ENCODE data around the gene HIVEP3. TPM values are rescaled to one million over a fixed set of nuclear protein-coding genes. Genes with fewer than 3 reads are reported as not detected.
A peak's percentile ranks its signal among the peaks of the same experiment; 100 is the strongest.

HIVEP3 gene
- total and polyA plus RNA-seq, 7 donors: 0.70 to 3.4 (median 2.1) TPM

- no peaks in the 10 kb centered on the region for H3K27me3 ChIP-seq (ENCODE audit: insufficient read depth in 3 of 3, low read length in 2 of 3)
- 33 to 44% (median 38%) methylated on average over 19 to 20 of the region's 20 CpGs for WGBS, 3 donors
- no peaks in the 10 kb centered on the region for H3K9me3 ChIP-seq
- H3K4me3 ChIP-seq: no peak overlapping the region
- ATAC-seq (peak; percentile 78 to 85 (median 82)), DNase-seq (peak; percentile 82 to 95)
- intact Hi-C loops (cut with DNase I): no loop called here
- H3K36me3 ChIP-seq (ENCODE audit: insufficient read depth in 1 of 2, low read depth in 1 of 2): no peaks in the 10 kb centered on the region
- H3K27ac ChIP-seq: peak overlapping the region; percentile 93
- no peak for TF ChIP-seq CTCF (IDR thresholded peaks at IDR 0.05)
- H3K4me1 ChIP-seq: peaks cover 58% of the 10 kb centered on the region
Observed at GRCh38 chr1:41501581-41501980, 417.1 kb downstream of the HIVEP3 start.

- ATAC-seq (peak in 3 of 4 donors; percentile 0 to 6 (median 0)), DNase-seq (no peak)
- H3K9me3 ChIP-seq: no peaks in the 10 kb centered on the region
- no peaks in the 10 kb centered on the region for H3K27me3 ChIP-seq (ENCODE audit: insufficient read depth in 3 of 3, low read length in 2 of 3)
- H3K4me3 ChIP-seq: no peak overlapping the region
- H3K36me3 ChIP-seq (ENCODE audit: insufficient read depth in 1 of 2, low read depth in 1 of 2): no peaks in the 10 kb centered on the region
- peak overlapping the region; percentile 93 for H3K27ac ChIP-seq
- intact Hi-C loops (cut with DNase I): no loop called here
- peaks cover 64% of the 10 kb centered on the region for H3K4me1 ChIP-seq
- no peak for TF ChIP-seq CTCF (IDR thresholded peaks at IDR 0.05)
- 67 to 79% (median 72%) methylated on average over 7 of the region's 7 CpGs for WGBS, 3 donors
Observed at GRCh38 chr1:41500781-41501518, 417.8 kb downstream of the HIVEP3 start.

GRCh38 chr1:41500378-41500777 is 418.3 kb downstream of the HIVEP3 start:
- no peak for TF ChIP-seq CTCF (IDR thresholded peaks at IDR 0.05)
- DNase-seq: peak; percentile 64 to 86
- no peaks in the 10 kb centered on the region for H3K36me3 ChIP-seq (ENCODE audit: insufficient read depth in 1 of 2, low read depth in 1 of 2)
- no peaks in the 10 kb centered on the region for H3K9me3 ChIP-seq
- no peak overlapping the region for H3K4me3 ChIP-seq
- peaks cover 66% of the 10 kb centered on the region for H3K4me1 ChIP-seq
- ATAC-seq: peak; percentile 48 to 63 (median 62)
- H3K27ac ChIP-seq: peak overlapping the region; percentile 93
- intact Hi-C loops (cut with DNase I): no loop called here
- 38 to 50% (median 39%) methylated on average over 10 of the region's 10 CpGs for WGBS, 3 donors
- no peaks in the 10 kb centered on the region for H3K27me3 ChIP-seq (ENCODE audit: insufficient read depth in 3 of 3, low read length in 2 of 3)

- WGBS, 3 donors: 21 to 49% (median 37%) methylated on average over 2 of the region's 2 CpGs
- TF ChIP-seq CTCF (IDR thresholded peaks at IDR 0.05): no peak
- Histone ChIP-seq H3K4me3 (no peak overlapping the region), H3K4me1 (peaks cover 66% of the 10 kb centered on the region), H3K9me3 (no peaks in the 10 kb centered on the region), H3K27me3 (ENCODE audit: insufficient read depth in 3 of 3, low read length in 2 of 3) (no peaks in the 10 kb centered on the region), H3K27ac (peak overlapping the region; percentile 93), H3K36me3 (ENCODE audit: insufficient read depth in 1 of 2, low read depth in 1 of 2) (no peaks in the 10 kb centered on the region)
- no peak for DNase-seq
- intact Hi-C loops (cut with DNase I): no loop called here
- ATAC-seq: no peak
Observed at GRCh38 chr1:41499591-41499990, 419.1 kb downstream of the HIVEP3 start.
